ENCODE results near the gene MAPK7.

Gene MAPK7

DNA sequence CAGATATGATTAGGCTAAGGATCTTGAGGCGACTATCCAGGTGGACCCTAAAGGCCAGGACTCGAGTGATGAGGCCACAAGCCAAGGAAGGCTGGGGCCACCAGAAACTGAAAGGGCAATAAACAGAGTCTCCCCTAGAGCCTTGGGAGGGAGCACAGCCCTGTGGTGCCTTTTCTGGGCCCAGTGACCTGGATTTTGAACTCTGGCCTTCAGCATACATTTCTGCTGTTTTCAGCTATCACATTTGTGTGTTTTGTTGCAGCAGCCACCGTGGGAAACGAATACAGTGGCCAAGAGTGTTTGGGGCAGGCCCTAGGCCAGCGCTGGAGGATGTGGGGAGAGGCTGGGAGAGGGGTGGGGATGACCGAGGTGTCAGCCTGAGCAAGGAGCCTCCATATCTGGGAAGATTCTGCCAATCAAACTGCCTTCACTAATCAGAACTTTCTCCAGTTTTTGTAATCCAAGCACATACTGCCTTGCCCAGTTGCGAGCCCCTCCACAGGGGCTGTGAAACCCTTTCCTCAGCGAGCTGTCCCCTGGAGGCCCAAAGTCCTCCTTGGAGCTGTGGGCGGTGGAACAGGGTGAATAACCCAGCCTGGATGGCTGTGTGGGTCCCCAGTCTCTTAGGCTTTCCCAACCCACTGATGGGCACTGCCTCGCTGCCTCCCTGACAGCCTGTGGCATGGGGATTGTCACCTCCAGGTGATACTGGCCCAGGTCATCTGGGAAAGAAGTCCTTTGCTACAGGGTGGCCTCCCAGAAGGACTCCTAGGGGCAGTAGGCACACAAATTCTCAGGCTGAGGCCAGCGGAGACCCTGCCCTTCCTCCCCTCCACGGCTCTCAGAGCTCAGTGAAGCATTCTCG is 32.6 kb upstream of the MAPK7 start:
- no peaks in the 10 kb centered on the region for H4K20me1 ChIP-seq (ENCODE audit: low read depth, low read length)
- no peak overlapping the region for H3K4me3 ChIP-seq (ENCODE audit: insufficient read depth, low read length, poor library complexity, severe bottlenecking)
- no peak overlapping the region for H3K4me2 ChIP-seq (ENCODE audit: low read depth, low read length, poor library complexity, severe bottlenecking)
- no peaks in the 10 kb centered on the region for H3K9me3 ChIP-seq (ENCODE audit: insufficient read depth, low read length)
- no peaks in the 10 kb centered on the region for H3F3A ChIP-seq (ENCODE audit: insufficient read depth)
- H2AFZ ChIP-seq (ENCODE audit: low read depth, low read length, severe bottlenecking), result no peak overlapping the region
- H3K79me2 ChIP-seq (ENCODE audit: insufficient read depth, low read length), result no peaks in the 10 kb centered on the region
- H3K9ac ChIP-seq (ENCODE audit: low read length), result no peak overlapping the region
- no peaks in the 10 kb centered on the region for H3K27me3 ChIP-seq (ENCODE audit: low read length)
- H3K27ac ChIP-seq (ENCODE audit: low read depth, low read length), result no peak overlapping the region
- H3K36me3 ChIP-seq (ENCODE audit: low read length), result no peaks in the 10 kb centered on the region
- H3K9me2 ChIP-seq (replicated peaks; ENCODE audit: insufficient read depth, low read length), result no peaks in the 10 kb centered on the region
- TF ChIP-seq, protein P1, sequence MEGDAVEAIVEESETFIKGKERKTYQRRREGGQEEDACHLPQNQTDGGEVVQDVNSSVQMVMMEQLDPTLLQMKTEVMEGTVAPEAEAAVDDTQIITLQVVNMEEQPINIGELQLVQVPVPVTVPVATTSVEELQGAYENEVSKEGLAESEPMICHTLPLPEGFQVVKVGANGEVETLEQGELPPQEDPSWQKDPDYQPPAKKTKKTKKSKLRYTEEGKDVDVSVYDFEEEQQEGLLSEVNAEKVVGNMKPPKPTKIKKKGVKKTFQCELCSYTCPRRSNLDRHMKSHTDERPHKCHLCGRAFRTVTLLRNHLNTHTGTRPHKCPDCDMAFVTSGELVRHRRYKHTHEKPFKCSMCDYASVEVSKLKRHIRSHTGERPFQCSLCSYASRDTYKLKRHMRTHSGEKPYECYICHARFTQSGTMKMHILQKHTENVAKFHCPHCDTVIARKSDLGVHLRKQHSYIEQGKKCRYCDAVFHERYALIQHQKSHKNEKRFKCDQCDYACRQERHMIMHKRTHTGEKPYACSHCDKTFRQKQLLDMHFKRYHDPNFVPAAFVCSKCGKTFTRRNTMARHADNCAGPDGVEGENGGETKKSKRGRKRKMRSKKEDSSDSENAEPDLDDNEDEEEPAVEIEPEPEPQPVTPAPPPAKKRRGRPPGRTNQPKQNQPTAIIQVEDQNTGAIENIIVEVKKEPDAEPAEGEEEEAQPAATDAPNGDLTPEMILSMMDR (IDR thresholded peaks at IDR 0.05; ENCODE audit: insufficient read depth, low read length, poor library complexity, severe bottlenecking), result no peak
- no peak for TF ChIP-seq EZH2phosphoT487 (conservative IDR thresholded peaks at IDR 0.05; ENCODE audit: low read length)

DNA sequence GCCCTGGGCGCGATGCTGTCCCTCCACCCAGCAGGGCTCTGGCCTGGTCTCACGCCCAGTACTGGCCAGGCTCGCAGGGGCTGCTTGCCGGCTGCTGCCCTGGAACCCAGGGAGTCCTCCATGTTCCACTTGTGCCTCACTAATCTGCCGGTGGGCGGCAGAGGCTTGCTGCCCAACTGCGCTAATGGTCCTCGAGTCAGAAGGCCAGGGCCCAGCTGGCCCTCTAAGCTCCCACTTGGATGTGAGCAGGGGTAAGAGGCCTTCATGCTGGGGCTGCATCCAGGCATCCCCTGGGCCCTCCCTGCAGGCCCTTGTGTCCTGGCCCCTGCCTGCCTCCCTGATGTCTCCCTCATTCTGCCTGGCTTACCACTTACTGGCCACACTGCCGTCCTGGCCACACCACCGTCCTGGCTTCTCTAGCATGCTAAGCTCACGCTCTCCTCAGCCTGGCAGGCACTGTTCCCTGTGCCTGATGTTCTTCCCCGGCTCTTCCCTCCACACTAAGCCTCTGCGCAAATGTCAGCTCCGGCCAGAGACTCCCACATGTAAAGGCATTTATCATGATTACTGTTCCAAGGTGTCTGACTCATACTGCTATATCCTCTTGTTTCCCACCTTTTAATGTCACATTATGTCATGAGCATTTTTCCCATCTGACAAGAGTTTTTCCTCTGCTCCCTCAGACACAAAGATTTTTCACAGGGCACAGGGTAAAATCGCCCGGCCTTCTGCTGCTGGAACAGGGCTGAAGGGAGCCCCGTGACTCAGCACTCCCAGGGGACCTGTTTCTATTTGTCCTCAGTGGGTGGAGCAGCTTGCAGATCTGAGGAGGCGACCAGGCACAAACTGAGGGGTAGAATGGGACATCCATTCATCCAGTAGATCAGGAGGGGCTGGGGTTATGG is 31.7 kb upstream of the MAPK7 start:
- H3K27me3 ChIP-seq (ENCODE audit: low read length), result no peaks in the 10 kb centered on the region
- H3K27ac ChIP-seq (ENCODE audit: low read depth, low read length), result no peak overlapping the region
- H3K9me2 ChIP-seq (replicated peaks; ENCODE audit: insufficient read depth, low read length), result no peaks in the 10 kb centered on the region
- no peaks in the 10 kb centered on the region for H3F3A ChIP-seq (ENCODE audit: insufficient read depth)
- no peaks in the 10 kb centered on the region for H3K79me2 ChIP-seq (ENCODE audit: insufficient read depth, low read length)
- no peak overlapping the region for H3K4me2 ChIP-seq (ENCODE audit: low read depth, low read length, poor library complexity, severe bottlenecking)
- H3K4me3 ChIP-seq (ENCODE audit: insufficient read depth, low read length, poor library complexity, severe bottlenecking), result no peak overlapping the region
- H3K9ac ChIP-seq (ENCODE audit: low read length), result no peak overlapping the region
- H3K9me3 ChIP-seq (ENCODE audit: insufficient read depth, low read length), result no peaks in the 10 kb centered on the region
- no peaks in the 10 kb centered on the region for H4K20me1 ChIP-seq (ENCODE audit: low read depth, low read length)
- no peaks in the 10 kb centered on the region for H3K36me3 ChIP-seq (ENCODE audit: low read length)
- H2AFZ ChIP-seq (ENCODE audit: low read depth, low read length, severe bottlenecking), result no peak overlapping the region
- TF ChIP-seq EZH2phosphoT487 (conservative IDR thresholded peaks at IDR 0.05; ENCODE audit: low read length), result no peak
- TF ChIP-seq, protein P1 (IDR thresholded peaks at IDR 0.05; ENCODE audit: insufficient read depth, low read length, poor library complexity, severe bottlenecking), result no peak

DNA sequence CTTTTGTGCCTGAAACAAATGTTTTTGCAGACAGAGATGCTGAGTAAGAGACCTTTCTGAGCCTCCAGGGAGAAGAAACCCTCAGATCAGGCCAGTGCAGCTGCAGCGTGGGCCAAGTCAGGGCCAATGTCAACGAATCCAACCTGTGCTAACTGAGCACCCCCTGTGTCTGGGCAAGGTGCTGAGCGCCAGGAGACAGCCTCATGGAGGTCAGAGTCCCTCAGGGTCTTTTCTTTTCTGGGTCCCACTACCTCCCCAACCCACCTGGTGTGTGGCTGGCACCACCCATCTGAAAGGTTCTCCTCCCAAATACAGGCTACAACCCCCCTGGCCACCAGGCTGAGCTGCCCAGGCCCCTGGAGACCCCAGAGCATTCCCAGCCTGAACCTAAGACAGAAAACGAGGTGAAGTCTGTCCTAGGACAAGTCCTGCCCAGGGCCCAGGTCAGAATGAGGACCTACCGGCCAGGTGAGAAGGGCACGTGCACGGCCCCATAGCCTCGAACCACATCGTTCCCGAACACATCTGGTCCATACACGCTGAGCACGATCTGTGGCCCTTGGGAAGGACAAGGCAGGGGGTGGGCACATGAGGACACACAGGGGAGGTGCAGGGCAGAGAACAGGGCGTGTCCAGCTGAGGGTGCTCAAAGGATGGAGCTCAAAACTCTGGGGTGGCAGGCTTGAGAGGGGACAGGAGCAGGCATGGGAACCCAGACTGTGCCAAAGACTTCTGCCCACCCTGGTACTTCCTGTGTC is 30.8 kb upstream of the MAPK7 start:
- Histone ChIP-seq H3K79me2 (ENCODE audit: insufficient read depth, low read length) (no peaks in the 10 kb centered on the region), H3K9me2 (replicated peaks; ENCODE audit: insufficient read depth, low read length) (no peaks in the 10 kb centered on the region), H2AFZ (ENCODE audit: low read depth, low read length, severe bottlenecking) (no peak overlapping the region), H3F3A (ENCODE audit: insufficient read depth) (no peaks in the 10 kb centered on the region), H3K9ac (ENCODE audit: low read length) (no peak overlapping the region), H3K27me3 (ENCODE audit: low read length) (no peaks in the 10 kb centered on the region), H3K4me3 (ENCODE audit: insufficient read depth, low read length, poor library complexity, severe bottlenecking) (no peak overlapping the region), H3K36me3 (ENCODE audit: low read length) (no peaks in the 10 kb centered on the region), H3K27ac (ENCODE audit: low read depth, low read length) (no peak overlapping the region), H3K9me3 (ENCODE audit: insufficient read depth, low read length) (no peaks in the 10 kb centered on the region), H3K4me2 (ENCODE audit: low read depth, low read length, poor library complexity, severe bottlenecking) (no peak overlapping the region), H4K20me1 (ENCODE audit: low read depth, low read length) (no peaks in the 10 kb centered on the region)
- no peak for TF ChIP-seq EZH2phosphoT487 (conservative IDR thresholded peaks at IDR 0.05; ENCODE audit: low read length)

Data from SU-DHL-6 (cell line).